ENCODE measurements around the gene KRT4. TPM values are rescaled to one million over a fixed set of nuclear protein-coding genes. Genes with fewer than 3 reads are reported as not detected.

The KRT4 gene
- total RNA-seq, 8 experiments from 2014 or later: 0.14 to 1.7 (median 0.66) TPM; not detected in 3

DNA sequence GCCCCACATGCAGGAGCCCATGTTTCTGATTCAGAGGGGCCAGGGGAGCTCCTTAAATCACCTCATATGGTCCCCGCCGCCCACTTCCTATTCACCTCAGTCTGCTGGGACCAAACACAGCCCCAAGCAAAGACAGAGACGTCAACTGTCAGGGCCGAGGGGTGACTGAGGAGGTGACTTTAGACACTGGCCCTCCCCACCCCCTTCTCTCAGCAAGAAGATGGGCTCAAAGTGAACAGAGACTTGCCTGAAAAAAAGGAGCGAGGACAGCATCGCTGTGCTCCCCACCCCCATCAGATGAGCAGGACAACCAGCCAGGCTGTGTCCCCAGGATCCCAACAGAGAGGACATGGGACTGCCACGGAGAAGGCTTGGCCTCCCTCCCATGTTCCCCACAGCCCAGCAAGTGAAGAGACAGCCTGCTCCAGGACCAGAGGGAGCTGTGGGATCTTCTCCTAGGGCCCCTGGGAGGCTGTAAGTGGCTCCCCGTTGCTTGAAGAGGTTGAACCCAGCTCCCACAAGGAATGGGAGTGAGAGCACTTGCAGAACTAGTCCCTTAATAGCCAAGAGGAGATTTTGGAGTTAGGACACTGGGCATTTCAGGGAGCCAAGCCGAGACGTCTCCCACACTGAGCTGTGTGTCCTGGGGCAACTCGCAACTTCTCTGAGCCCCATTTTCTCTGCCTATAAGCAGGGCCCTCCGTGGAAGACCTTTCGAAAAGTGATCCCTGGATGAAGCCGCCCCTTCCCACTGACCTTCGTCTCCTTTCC, 21.5 kb upstream of the KRT4 start:
- H3K4me1 ChIP-seq (replicated peaks in 1 of 2): peaks cover 0 to 5% of the 10 kb centered on the region in 2 donors
- in situ Hi-C loops (cut with MboI; ENCODE audit: low pct_unique_long_range_greater_than_20kb in 2 of 9, low sequenced_read_pairs in 9 of 9, unreplicated experiment in 9 of 9): no loop called here
- no peak for ATAC-seq (replicated peaks in 6 of 8)
- WGBS, 10 experiments: 51 to 90% (median 72%) methylated on average over 2 to 9 of the region's 15 CpGs; no CpG with 5 or more reads in 4 of the 10 experiments
- no peak overlapping the region for H3K4me3 ChIP-seq
- no peak overlapping the region for H3K27ac ChIP-seq

DNA sequence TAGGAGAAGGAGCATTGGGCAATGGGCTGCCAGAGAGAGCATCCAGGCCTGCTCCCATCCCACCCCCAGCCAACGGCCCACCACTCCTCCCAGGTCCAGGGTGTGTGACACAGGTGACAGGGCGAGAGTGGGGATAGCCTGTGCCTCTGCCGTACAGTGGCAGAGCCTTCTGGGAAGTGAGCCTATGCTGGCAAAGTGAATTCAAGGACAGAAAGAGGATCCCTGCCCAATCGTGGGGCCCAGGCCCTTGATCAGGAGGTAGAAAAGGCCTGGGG, 20.7 kb upstream of the KRT4 start:
- H3K4me1 ChIP-seq (replicated peaks in 1 of 2): peaks cover 0 to 5% of the 10 kb centered on the region in 2 donors
- in situ Hi-C loops (cut with MboI; ENCODE audit: low pct_unique_long_range_greater_than_20kb in 2 of 9, low sequenced_read_pairs in 9 of 9, unreplicated experiment in 9 of 9): no loop called here
- WGBS, 10 experiments: 0 to 50% (median 20%) methylated on average over 1 of the region's 4 CpGs; no CpG with 5 or more reads in 7 of the 10 experiments
- H3K27ac ChIP-seq: no peak overlapping the region
- no peak overlapping the region for H3K4me3 ChIP-seq
- no peak for ATAC-seq (replicated peaks in 6 of 8)

DNA sequence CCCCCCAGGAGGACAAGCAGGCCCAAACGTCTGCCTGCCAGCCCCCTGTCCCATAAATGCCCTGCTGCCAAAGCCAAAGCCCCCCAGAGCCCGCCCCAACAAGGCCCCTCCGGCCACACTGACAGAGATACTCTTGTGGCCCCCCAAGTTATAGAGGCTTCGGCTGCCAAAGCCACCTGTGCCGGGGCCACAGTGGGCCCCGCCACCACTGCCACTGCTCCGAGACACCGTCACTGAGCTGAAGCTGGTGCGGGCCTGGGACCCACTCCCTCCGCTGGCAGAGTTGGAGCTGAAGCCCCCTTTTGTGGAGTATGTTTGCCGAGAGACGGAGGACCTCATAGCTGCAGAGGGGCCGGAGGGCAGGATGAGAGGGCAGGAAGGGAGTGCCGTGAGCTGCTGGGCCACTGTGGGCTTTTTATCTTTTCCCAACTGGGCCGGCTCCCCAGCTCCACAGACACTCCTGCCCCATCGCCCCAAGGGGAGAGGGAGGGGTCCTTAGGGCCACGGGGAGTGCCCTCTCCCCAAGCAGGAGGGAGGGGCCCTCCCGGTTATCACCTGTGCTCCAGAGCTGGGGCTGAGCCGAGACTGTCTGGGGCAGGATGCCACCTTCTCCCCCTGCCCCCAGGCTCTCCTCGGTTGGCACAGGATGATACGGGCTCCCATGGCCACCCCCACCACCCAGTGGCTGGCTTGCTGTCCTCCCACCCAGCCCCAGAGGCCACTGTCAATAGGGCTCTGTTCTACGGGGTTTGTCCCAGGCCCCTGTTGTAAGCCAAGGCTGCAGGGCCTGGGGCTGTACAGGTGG, 20.2 kb upstream of the KRT4 start, which contains the start of gene KRT79:
TSS of gene KRT79 (minus strand) at position 390 of the 805 bp plus-strand sequence. CDS start at position 339, 51 bp downstream.
- H3K27ac ChIP-seq: no peak within 1 kb of the TSS
- H3K4me1 ChIP-seq (replicated peaks in 1 of 2): peaks cover 0 to 4% of the 10 kb centered on the region in 2 donors
- H3K4me3 ChIP-seq: no peak within 1 kb of the TSS
- in situ Hi-C loops (cut with MboI; ENCODE audit: low pct_unique_long_range_greater_than_20kb in 2 of 9, low sequenced_read_pairs in 9 of 9, unreplicated experiment in 9 of 9): no loop called here
- no peak for ATAC-seq (replicated peaks in 6 of 8)
- 60 to 90% (median 87%) methylated on average over 1 to 4 of the region's 22 CpGs; no CpG with 5 or more reads in 7 of the 10 experiments for WGBS, 10 experiments

DNA sequence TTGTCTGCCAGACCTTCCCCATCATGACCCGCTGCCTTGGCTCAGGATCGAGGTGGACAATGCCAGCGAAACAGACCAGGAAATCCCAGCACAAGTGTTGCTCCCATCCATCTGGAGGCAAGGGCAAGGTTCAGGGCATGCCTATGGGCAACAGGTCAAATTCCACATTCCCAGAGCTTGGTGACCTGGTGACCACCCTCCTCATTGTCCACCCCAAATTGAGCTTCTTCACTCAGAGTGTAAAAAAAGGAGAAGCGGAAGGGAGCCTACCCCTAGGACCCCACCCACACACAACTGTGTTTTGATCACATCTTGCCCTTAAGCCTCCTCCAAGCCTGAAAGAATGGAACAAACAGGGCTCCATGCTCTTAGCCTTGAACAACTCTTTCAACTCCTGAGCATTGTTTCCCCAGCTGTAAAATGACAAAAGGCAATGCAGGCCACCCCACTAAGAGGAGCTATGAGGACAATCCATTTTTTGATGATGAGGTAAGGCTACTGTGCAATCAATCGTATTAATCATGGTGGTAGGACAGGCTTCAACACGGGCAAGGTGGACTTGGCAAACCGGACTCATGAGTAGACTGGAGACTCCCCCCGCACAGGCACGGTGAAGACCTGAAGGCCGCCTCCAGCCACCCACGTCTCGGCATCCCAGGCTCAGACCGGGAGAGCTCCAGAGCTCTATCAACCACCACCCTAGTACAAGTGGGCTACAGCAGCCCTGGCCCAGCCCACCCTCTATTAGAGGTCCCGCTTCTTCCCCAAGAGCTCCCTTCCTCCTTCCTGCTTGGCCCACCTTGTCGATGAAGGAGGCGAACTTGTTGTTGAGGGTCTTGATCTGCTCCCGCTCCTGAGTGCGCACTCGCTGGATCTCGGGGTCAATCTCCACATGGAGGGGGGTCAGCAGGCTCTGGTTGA, 19.3 kb upstream of the KRT4 start:
- Histone ChIP-seq H3K4me3 (no peak overlapping the region), H3K4me1 (replicated peaks in 1 of 2) (no peaks in the 10 kb centered on the region), H3K27ac (no peak overlapping the region)
- WGBS, 10 experiments: 75 to 100% (median 85%) methylated on average over 1 to 7 of the region's 20 CpGs; no CpG with 5 or more reads in 1 of the 10 experiments
- in situ Hi-C loops (cut with MboI; ENCODE audit: low pct_unique_long_range_greater_than_20kb in 2 of 9, low sequenced_read_pairs in 9 of 9, unreplicated experiment in 9 of 9): no loop called here
- no peak for ATAC-seq (replicated peaks in 6 of 8)

DNA sequence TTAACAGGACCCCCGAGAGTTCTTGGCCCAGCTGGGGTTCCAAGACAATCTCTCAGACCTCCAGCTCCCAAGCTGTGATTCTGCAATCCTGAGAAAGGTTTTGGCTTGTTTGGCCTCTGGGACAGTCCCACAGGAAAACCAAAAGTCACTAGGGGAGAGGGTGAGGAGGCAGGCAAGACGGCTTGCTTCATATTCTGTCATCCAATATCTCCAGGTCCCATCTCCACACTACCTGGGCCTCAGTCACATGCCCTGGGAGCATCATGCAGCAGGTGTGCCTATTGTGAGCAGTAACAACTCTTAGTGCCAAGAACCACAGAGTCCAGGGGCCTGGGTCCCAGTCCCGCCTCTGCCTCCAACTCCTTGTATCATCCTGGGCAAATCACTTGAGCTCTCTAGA, 18.5 kb upstream of the KRT4 start:
- no peak for ATAC-seq (replicated peaks in 6 of 8)
- in situ Hi-C loops (cut with MboI; ENCODE audit: low pct_unique_long_range_greater_than_20kb in 2 of 9, low sequenced_read_pairs in 9 of 9, unreplicated experiment in 9 of 9): no loop called here
- Histone ChIP-seq H3K27ac (no peak overlapping the region), H3K4me1 (replicated peaks in 1 of 2) (no peaks in the 10 kb centered on the region), H3K4me3 (no peak overlapping the region)
- WGBS, 10 experiments: 0 to 80% (median 67%) methylated on average over 1 to 3 of the region's 3 CpGs; no CpG with 5 or more reads in 1 of the 10 experiments

DNA sequence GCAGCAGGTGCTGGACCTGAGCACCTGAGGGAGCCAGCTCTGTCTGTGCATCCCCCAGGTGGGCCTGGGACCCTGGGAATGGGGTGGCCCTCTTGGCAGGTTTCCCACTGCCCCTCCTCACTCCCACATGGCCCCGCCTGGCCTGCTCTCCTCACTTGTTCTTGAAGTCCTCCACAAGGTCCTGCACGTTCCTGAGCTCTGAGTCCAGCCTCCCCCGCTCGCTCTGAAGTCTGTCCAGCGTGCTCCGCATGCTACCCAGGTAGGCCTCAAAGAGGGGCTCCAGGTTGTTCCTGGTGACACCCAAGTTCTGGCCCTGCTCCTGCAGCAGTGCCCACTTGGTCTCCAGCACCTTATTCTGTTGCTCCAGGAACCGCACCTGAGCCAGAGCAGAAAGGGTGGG, 17.3 kb upstream of the KRT4 start:
- Histone ChIP-seq H3K4me1 (replicated peaks in 1 of 2) (no peaks in the 10 kb centered on the region), H3K4me3 (no peak overlapping the region), H3K27ac (no peak overlapping the region)
- in situ Hi-C loops (cut with MboI; ENCODE audit: low pct_unique_long_range_greater_than_20kb in 2 of 9, low sequenced_read_pairs in 9 of 9, unreplicated experiment in 9 of 9): no loop called here
- ATAC-seq (replicated peaks in 6 of 8): no peak
- WGBS, 10 experiments: 20 to 100% (median 70%) methylated on average over 1 to 5 of the region's 7 CpGs; no CpG with 5 or more reads in 6 of the 10 experiments

DNA sequence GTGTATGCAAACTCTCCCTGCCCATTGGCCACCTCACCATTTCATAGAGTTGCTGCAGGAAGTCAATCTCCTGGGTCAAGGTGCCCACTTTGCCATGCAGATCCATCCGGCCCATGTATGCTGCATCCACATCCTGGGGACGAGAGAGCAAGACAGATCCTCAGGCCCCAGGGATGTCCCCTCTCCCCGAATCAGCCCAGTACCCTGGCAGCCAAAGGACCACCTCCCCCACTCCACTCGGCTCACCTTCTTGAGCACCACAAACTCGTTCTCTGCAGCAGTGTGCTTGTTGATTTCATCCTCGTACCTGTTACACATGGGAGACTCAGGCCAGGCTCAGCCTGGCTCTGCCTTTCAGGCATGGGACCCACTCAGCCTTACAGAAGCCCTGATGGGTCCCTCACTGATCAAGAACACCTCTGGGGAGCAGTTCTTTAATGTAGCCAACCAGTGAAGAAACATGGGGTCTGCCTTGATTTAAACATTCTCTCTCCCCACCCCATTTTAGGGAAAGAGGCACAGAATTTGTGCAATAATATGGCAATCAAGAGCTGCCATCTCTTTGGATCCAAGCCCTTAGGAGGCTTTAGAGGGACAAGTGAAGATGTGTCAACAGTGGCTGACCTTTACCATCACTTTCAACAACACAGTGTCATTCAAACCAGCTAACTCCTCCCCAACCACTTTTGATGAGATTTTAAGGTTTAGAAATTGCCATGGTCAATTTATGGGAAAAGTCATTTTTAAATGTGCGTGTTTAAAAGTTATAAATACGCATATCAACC, 16.3 kb upstream of the KRT4 start:
- H3K4me3 ChIP-seq: no peak overlapping the region
- WGBS, 10 experiments: 33 to 83% (median 63%) methylated on average over 1 to 6 of the region's 8 CpGs; no CpG with 5 or more reads in 1 of the 10 experiments
- in situ Hi-C loops (cut with MboI; ENCODE audit: low pct_unique_long_range_greater_than_20kb in 2 of 9, low sequenced_read_pairs in 9 of 9, unreplicated experiment in 9 of 9): no loop called here
- no peak overlapping the region for H3K27ac ChIP-seq
- no peak for ATAC-seq (replicated peaks in 6 of 8)
- no peaks in the 10 kb centered on the region for H3K4me1 ChIP-seq (replicated peaks in 1 of 2)

DNA sequence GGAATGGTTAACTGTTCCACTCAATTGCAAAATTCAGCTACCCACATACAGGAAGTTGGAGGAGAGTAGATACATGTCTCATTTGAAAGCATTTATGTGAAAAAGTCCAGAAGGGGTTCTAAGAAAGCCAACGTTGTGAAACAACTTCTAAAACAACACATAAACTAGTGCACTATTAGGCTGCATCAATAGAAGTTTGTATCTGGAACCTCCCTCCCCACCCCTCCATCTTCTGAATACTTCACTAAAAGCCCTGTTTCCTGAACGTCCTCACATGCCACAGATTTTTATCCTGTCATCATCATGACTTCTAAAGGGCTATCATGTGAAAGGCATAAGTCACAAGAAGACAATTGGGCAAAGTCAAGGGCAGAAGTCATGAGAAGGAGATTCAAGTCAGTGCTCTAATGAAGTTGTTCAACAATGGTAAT, 14.7 kb upstream of the KRT4 start:
- ATAC-seq (replicated peaks in 6 of 8): no peak
- Histone ChIP-seq H3K27ac (no peak overlapping the region), H3K4me1 (replicated peaks in 1 of 2) (no peaks in the 10 kb centered on the region), H3K4me3 (no peak overlapping the region)
- 0 to 71% (median 4%) methylated on average over 1 to 2 of the region's 2 CpGs; no CpG with 5 or more reads in 3 of the 10 experiments for WGBS, 10 experiments
- in situ Hi-C loops (cut with MboI; ENCODE audit: low pct_unique_long_range_greater_than_20kb in 2 of 9, low sequenced_read_pairs in 9 of 9, unreplicated experiment in 9 of 9): no loop called here

DNA sequence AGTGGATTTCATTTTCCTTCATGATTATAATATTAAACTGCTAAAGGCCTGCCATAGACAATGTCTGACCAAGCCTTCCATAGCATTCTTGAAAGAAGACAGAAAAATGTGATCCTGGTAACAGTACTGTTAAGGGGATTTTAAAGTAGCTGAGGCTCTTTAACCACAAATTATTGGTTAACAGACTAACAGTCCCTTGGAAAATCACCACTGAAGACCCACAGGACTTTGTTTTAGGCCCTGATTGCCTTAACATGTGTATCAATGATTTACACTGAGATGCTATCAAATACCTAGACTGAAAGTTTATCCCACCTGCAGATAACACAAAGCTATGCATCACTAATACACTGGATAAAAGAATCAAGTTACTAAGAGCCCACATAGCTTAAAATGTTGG, 14.2 kb upstream of the KRT4 start:
- H3K4me3 ChIP-seq: no peak overlapping the region
- in situ Hi-C loops (cut with MboI; ENCODE audit: low pct_unique_long_range_greater_than_20kb in 2 of 9, low sequenced_read_pairs in 9 of 9, unreplicated experiment in 9 of 9): no loop called here
- H3K4me1 ChIP-seq (replicated peaks in 1 of 2): no peaks in the 10 kb centered on the region
- no peak overlapping the region for H3K27ac ChIP-seq
- no peak for ATAC-seq (replicated peaks in 6 of 8)

DNA sequence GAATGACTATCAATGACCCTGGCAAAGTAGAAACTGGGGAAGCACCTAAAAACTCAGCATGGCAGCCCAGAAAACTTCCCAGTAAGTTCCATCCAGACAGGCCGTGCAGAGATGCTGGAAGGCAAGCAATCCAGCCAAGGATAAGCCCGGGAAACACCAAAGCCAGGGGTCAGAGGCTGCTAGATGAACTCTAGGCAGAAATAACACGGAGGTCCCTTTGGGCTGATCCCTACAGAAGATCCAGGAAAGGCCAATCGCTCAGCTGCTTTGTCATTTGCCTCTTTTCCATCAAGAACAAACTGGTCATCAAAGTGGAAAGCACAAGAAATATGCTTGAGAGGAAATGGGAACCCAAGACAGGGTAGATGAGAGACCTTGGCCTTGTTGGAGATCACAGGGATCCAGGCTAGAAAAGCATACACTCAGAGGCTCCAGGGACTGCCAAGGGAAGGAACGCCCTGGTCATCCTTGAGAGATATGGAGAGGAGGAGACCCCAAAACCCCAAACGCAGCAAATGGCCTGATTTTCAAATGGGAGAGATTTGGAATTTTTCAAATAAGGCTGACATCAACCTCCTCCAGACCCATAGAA, 13.7 kb upstream of the KRT4 start:
- in situ Hi-C loops (cut with MboI; ENCODE audit: low pct_unique_long_range_greater_than_20kb in 2 of 9, low sequenced_read_pairs in 9 of 9, unreplicated experiment in 9 of 9): no loop called here
- no peaks in the 10 kb centered on the region for H3K4me1 ChIP-seq (replicated peaks in 1 of 2)
- ATAC-seq (replicated peaks in 6 of 8): no peak
- 20 to 73% (median 52%) methylated on average over 1 to 5 of the region's 6 CpGs; no CpG with 5 or more reads in 3 of the 10 experiments for WGBS, 10 experiments
- H3K27ac ChIP-seq: no peak overlapping the region
- H3K4me3 ChIP-seq: no peak overlapping the region

DNA sequence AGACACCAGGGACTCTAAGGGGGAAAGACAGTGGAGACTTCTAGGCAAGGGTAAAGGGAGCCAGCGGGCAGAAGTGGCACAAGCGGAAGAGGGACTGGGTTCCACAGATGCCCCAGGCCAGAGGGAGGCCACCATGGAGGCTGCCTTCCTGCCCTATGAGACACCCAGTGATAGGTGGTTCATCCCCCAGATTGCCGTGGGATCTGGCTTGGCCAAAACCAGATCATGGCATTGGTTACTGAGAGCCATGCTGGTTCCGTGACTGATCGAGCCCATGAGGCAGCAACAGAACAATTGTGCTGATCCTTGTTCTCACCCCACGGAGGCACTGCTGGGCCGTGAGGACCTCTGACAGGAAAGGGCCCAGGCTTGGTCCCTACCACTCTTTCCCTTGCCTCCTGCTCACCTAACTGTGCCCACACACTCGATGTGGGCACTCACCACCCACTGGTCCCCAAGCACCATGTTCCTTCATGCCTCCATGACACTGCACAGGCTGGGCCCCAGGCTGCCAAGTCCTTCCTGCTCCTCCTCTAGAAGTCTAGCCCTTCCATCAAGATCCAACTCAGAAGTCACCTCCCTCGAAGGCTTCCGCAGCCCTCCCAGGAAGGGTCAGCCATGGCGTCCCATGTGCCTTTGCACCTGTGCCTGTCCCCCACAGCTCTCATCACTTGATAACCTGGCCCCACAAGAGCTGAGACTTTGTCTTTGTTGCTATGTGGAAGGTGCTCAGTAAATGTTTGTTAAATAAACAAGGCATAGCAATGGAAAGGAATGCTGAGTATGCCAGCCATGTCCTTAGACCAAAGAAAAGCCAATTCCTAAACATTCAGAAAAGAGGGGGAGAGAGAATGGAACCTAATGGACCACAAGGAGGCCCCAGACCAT, 12.9 kb upstream of the KRT4 start:
- WGBS, 10 experiments: 78 to 100% (median 82%) methylated on average over 1 to 8 of the region's 11 CpGs; no CpG with 5 or more reads in 4 of the 10 experiments
- peak in 1 of 8 experiments; percentile 44 for ATAC-seq (replicated peaks in 6 of 8)
- H3K27ac ChIP-seq: no peak overlapping the region
- in situ Hi-C loops (cut with MboI; ENCODE audit: low pct_unique_long_range_greater_than_20kb in 2 of 9, low sequenced_read_pairs in 9 of 9, unreplicated experiment in 9 of 9): no loop called here
- H3K4me1 ChIP-seq (replicated peaks in 1 of 2): no peaks in the 10 kb centered on the region
- no peak overlapping the region for H3K4me3 ChIP-seq
